ENCODE data around the gene NKD2.
"Not testable (repeated sequence)": the region's sequence is repeated elsewhere in the genome, so short reads cannot be mapped to it uniquely, and the experiment has no call there.

The NKD2 gene

DNA sequence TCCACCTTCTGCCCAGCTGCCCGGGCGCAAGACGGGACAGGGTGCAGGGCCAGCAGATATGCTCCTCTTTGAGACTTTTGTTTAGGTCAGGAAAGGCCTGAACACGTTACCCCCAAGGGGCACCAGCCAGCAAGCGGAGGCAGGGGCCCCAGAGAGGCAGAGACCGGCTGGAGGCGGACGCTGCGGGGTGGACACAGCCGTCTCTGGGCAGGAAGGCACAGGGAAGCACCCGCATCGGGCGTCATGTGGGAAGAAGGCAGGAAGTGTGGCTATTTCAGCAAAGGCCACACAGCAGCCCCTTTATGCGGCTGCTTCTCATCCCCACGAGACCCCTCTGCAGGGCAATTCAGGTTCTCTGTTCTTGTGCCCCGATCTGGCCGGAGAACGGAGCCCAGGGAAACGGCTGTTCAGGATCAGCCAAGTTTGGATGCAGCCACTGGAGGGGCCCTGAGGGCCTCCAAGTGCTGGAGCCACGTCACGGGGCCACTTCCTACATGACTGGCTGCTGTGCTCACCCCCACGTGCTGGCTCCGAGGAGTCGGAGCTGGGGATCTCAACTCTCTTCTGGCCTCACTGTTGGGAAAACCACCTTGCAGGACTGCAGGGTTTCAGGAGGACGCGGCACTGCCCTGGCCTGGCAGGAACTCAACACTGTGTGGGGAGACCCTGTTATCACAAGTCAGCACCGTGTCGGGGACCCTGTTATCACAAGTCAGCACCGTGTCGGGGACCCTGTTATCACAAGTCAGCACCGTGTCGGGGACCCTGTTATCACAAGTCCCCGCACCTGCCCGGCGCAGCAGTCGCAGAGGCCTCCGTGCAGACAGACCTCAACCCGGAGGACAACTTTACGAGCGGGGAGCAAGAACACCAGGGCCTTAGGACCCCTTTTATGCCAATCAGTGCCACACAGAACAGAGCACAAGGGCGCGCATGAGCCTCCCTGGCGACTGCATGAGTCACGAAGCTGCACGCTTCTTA, 58.8 kb downstream of the NKD2 start:
- H3K4me3 ChIP-seq (ENCODE audit: low read depth, low read length): no peak overlapping the region

DNA sequence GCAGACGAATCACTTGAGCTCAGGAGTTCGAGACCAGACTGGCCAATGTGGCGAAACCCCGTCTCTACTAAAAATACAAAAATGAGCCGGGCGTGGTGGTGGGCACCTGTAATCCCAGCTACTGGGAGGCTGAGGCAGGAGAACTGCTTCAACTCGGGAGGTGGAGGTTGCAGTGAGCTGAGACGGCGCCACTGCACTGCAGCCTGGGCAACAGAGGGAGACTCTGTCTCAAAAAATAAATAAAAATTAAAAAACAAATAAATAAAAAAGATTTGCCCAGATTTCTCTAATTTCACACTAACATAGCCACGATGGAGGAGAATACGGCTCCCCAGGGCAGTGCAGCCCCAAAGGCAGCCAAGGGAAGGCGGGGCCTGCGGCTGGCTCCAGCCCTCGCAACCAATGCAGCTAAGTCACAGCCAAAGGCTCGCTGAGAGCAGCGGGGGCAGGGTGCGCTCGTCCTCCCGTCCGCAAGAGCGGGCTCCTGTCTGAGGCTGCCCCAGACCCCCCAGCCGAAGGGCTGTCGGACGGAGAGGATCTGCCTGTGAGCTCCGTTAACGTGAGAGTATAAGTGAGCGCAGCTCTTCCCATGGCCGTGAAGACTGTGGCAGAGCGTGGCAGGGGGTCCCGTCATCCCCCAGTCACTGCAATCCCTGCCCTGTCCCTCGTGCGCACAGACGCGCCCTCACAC, 59.7 kb downstream of the NKD2 start:
- no peak overlapping the region for H3K4me3 ChIP-seq (ENCODE audit: low read depth, low read length)

DNA sequence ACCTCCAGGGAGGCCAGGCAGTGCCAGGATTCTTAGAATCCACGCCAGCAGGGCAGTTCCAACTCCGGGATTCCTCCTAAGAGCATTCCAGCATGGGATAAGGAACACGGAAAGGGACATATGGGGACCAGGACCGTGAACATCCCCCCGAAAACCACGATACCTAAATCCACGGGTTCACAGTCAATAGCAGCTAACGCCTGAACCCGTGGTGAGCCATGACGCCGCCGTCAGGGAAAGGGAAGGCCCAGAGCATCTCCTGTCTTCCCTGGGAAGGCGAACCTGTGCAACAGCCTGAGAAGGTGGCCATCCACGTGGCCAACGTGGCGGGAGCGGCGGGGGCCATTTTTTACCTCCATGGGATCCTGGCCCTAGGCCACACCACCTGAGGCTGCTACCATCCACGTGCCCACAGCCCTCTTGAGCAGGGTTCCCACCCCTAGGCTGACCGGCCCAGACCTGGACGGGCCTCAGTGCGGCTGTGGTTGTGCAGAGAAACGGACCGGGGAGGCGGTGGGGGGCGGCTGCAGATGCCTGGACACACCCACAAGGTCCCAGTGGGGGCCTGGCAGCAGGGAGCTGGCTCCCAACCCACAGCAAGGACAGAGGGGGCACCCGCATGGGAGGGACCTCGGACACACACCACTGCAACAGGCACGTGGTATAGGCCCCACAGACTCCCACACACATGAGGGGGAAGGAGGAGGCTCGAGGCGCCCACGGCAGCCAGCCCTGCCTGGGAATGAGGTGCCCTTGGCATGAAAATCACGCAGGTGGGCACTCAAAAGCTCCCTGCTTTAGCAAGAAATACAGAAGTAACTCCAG, 60.5 kb downstream of the NKD2 start:
- no peak overlapping the region for H3K4me3 ChIP-seq (ENCODE audit: low read depth, low read length)

DNA sequence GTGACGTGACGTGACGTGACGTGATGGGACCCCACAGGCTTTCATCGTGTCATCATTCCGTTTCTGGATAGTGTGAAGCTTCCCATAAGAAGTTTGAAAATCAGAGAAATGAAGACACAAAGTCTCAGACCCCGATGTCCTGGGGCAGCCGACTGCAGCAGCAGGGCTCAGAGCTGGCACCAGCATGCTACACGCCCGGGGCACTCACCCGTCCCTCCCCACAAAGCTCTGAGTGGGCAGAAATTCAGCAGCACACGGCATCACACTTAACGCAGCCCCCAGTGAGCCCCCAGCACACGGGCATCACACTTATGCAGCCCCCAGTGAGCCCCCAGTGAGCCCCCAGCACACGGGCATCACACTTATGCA, 61.1 kb downstream of the NKD2 start:
- no peak overlapping the region for H3K4me3 ChIP-seq (ENCODE audit: low read depth, low read length)

DNA sequence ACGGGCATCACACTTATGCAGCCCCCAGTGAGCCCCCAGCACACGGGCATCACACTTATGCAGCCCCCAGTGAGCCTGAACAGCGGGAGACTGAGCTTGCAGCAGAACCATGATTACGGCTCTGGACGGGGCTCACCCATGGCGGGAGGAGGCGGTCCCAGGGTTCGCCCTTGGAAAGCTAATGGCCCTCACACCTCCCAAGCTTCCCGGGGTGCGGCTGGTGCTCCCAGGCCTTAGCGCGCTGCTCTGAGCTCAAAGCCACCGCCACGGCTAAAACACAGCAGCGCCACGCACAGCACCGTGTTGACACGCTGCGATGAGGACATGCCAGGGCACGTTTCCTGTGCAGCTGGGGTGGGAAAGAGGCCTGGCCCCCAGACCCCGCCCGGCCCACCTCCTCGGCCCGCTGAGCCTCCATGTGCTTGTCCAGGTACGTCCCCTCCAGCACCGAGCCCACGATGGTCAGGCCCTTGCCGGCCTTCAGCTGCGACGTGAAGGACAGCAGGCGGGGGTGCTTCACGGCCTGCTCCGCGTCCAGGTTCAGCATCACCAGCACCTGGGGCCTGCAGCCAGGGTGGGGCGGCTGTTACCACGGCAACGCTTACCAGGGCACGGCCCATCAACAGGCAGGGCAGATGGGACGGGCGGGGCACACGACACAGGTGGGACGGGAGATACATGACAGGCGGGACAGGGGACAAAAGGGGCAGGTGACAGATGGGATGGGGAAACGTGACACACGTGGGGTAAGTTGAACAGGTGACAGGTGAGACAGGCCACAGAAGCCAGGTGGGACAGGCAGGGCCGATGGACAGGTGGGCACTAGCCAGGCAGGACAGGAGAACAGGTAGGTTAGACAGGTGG, 64.9 kb downstream of the NKD2 start:
- H3K4me3 ChIP-seq (ENCODE audit: low read depth, low read length): no peak overlapping the region

DNA sequence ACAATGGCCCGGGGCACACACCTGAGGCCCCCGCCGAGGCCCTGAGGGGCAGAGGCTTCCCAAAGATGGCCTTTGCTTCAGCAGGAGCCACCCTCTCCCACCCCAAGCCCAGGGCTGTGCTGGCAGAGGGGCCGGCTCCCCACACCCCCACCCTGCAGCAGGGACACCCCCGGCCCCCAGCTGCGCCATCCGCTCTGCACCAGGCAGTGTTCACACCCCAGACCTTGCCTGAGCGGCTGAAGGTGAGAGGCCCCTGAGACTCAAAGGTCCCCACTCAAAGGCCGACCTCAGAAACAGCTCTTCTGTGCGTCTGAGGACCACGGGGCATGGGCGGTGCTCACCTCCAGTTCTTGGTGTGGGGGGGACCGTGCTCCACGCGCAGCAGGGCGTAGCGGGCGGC, 65.6 kb downstream of the NKD2 start:
- H3K4me3 ChIP-seq (ENCODE audit: low read depth, low read length): no peak overlapping the region

DNA sequence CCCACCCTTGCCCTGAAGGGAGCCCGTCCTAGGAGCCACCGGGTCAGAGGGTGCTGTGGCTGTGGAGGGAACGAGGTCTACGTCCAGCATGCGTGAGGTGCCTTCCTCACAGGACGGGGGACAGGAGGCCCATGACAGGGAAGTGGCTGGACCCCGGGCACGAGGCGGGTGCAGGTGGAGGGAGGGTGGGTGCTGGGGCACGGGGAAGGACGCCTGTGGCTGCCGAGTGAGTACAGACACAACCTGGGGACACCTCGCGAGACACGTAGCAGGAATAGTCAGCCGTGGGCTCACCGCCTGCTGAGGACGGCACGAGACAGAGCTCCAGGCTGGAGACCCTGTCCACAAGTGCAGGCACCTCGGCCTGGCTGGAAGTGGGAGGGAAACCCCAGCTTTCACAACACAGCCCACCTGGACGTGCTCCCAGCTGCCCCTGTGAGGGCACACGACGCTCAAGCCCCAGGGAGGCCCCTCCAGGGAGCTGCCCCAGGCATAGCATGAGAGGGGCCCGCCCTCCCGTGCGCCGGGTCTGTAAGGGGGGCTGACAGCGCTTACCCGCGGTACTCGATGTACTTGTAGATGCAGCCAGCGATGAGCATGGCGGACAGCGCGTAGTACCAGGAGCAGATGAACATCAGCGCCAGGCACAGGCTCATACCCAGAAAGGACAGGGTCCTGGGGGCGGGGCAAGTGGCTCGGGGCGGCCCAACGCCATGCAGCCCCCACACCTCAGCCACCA, 66.4 kb downstream of the NKD2 start:
- no peak overlapping the region for H3K4me3 ChIP-seq (ENCODE audit: low read depth, low read length)

DNA sequence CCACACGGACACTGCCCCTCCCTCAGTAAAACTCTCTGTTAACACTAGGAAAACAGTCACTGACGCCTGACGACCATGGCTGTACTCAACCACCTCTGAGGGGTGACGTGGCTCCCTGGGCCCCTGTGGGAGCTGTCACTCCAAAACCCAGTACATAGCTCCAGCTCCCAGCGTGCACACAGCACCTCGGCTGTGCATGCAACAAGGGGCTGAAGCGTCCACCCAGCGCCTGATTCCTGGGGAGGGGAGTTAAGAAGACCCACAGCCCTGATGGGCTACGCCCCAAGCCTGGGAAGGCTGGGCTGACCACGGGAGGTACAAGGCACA, 66.9 kb downstream of the NKD2 start:
- H3K4me3 ChIP-seq (ENCODE audit: low read depth, low read length): no peak overlapping the region

DNA sequence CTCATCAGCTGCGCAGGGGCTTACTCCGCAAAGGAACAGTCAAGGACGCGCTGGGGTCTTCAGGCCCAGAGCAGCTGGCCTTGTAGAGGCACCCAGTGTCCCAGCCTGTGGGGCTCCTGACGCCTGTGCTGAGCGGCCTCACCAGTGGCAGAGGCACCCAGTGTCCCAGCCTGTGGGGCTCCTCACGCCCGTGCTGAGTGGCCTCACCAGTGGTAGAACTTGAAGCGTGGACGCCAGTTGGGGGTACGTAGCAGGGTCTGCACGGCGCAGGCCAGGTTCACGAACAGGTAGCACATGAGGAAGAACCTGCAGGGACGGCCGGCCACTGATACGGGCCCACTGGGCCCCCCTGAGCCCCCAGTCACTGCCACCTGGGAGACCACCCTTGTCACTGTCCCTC, 67.3 kb downstream of the NKD2 start:
- no peak overlapping the region for H3K4me3 ChIP-seq (ENCODE audit: low read depth, low read length)

DNA sequence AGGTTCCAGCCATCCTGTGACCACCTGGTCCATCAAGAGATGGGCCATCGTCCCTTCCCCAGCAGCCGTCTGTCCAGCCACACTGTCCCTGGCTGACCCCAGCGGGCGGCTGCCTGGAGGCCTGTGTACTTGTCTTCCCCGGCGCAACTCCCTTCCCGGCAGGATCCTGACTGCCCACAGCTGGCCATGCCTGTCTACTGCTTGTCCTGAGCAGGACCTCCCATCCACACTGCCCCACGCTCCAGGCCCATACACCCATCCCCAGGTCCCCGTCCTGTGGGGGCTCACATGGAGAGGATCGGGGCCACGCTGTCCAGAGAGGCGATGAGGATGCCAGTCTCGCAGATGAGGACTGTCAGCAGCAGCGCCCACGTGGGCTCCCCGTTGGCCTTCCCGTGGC, 67.8 kb downstream of the NKD2 start:
- no peak overlapping the region for H3K4me3 ChIP-seq (ENCODE audit: low read depth, low read length)

DNA sequence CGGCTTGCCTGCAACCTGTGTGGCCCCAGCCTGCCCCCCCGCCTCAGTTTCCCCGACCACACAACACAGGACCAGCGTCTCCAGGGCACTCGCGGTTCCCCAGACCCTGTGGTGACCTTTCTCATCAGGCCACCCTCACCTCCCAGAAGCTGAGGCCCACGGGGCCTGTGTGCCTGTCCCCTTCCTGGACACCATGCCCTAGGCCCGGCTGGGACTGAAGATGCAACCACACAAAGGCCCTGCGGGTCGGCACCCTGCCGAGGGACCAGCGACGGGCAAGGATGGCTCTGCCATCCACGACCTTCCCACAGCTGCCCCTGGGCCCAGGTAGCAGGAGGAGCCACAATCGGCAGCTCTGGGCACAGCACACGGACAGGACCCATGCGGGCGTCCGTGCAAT, 68.4 kb downstream of the NKD2 start:
- H3K4me3 ChIP-seq (ENCODE audit: low read depth, low read length): no peak overlapping the region

DNA sequence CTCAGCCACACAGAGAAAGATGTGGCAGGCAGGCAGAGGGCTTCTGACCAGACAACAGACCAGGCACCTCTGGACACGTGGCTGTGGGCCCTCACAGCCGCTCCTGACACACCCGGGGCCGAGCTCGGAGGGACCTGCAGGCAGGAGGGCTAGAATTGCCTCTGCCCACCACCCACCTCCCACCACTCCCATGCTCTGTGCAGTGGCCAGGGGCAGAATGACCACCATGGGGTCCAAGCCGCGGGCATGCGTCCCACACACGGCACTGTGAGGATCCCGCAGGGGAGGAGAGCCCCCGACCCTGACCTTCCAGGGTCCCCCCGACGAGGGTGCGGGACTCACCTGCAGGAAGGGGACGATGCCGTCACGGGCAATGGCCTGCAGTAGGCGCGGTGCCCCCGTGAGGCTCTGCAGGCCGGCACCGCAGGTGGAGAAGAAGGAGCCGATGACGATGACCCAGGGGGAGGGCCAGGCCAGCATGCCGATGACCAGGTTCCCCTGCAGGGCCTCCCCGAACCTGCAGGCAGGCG, 69.0 kb downstream of the NKD2 start:
- no peak overlapping the region for H3K4me3 ChIP-seq (ENCODE audit: low read depth, low read length)

DNA sequence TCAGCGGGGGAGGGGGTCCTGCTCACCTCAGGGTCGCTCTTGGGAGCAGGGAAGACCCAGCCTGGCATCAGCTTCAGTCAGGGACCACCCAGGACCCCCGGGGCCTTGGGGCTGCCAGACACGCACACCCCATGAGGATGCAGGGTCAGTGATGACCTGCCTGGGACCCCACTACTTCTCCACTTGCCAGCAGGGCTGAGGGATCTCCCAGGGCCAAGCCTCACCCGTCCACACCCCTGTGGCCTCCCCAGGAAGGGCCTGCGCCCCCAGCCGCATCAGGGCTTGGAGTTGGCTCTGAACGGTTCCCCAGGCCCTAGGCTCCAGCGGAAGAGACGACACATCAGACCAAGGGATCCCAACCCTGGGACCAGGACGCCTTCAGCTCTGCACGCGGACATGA, 69.6 kb downstream of the NKD2 start:
- no peak overlapping the region for H3K4me3 ChIP-seq (ENCODE audit: low read depth, low read length)

DNA sequence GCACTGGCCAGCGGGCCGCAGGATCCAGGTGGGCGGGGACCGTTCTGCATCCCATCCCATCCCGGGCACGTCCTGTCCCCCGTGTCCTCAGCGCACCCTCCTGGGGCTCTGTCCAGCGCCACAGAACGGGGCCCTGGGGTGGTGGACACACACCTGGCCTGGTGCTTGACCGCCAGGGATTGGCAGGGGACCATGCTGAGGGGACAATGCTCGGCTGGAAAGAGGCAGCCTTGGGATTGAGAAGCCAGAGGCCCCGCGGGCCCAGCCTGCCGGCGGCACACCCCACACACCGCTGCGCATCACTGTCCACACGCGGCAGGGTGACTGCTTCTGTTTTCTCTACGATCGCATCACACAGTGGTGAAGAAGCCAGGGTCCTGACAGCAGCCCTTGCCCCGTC, 70.2 kb downstream of the NKD2 start:
- no peak overlapping the region for H3K4me3 ChIP-seq (ENCODE audit: low read depth, low read length)

DNA sequence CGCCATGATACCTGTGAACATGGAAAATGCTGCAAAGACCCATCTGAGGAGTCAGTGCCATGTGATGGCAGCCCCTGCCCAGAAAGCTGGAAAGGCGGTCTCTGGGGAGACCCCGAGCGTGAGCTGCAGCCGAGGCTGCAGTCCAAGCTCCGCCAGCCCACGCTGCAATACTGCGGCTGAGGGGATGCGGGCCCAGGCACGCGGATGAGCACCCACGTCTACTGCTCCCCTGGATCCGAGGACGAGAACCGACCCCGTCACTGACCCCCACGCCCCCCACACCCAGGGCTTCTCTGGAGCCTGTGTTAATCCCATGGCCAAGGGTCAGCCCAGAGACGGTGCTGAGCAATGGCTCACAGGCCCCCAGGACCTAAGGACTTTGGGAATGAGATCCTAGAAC, 70.9 kb downstream of the NKD2 start:
- H3K4me3 ChIP-seq (ENCODE audit: low read depth, low read length): no peak overlapping the region

DNA sequence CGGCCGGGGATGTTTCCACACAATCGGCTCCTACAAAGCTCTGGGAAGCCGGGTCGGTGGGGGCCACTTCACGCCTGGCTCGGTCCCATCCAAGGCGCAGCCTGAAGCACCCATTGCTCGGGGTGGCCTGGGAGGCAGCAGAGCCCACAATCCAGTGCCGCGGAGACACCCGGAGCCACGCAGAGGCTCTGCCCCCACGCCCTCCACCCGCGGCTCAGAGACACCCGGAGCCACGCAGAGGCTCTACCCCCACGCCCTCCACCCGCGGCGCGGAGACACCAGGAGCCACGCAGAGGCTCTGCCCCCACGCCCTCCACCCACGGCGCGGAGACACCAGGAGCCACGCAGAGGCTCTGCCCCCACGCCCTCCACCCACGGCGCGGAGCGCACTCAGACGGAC, 71.4 kb downstream of the NKD2 start:
- H3K4me3 ChIP-seq (ENCODE audit: low read depth, low read length): no peak overlapping the region

DNA sequence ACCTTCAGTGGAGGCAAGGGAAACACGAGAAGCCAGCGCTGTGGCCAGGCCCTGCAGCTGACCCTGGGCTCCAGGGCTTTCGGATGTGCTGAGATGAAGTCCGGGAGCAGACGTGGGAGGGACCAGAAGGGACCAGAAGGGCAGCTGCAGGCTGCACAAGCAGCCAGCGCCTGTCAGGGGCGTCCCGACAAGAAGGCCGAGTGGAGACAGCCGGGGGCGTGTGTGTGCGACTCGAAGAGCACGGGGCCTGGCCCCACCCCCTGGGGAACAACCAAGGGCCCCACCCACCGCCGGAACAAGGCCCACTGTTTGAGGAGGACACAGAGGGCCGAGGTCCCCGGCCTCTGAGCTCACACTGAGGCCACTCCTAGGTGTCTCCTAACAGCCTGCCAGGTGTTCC, 71.8 kb downstream of the NKD2 start:
- H3K4me3 ChIP-seq (ENCODE audit: low read depth, low read length): no peak overlapping the region

DNA sequence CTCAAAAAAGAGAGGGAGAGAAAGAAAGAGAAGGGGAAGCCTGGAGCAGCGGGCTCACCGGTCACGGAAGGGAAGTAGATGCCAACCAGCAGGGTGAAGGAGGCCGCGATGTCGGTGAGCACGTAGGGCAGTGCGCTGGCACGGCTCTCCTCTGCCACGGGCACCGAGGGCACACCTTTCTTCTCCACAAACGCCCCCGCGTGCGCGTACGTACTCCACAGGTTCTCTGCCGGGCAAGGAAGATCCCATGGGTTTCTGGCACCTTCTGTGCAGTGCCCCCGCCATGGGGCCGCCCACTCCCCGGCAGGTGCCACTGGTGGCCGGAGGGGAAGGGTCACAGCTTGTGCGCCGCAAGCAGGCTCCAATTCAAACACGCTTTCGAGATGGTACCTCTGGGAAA, 72.9 kb downstream of the NKD2 start:
- H3K4me3 ChIP-seq (ENCODE audit: low read depth, low read length): no peak overlapping the region

DNA sequence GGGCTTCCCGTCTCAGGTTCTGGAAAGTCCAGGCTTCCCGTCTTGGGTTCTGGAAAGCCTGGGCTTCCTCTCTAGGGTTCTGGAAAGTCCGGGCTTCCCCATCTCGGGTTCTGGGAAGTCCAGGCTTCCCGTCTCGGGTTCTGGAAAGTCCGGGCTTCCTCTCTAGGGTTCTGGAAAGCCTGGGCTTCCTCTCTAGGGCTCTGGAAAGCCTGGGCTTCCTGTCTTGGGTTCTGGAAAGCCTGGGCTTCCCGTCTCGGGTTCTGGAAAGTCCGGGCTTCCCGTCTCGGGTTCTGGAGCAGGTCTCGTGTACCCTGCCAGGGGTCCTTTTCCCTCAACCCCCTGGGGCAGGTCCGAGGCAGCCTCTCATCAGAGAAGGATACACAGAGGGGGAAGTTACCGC, 74.4 kb downstream of the NKD2 start:
- not testable (repeated sequence) for H3K4me3 ChIP-seq (ENCODE audit: low read depth, low read length)
